Hepatocyte (in vitro differentiated cells): ENCODE measurements around the gene DDX10. TPM values are rescaled to one million over a fixed set of nuclear protein-coding genes. Genes with fewer than 3 reads are reported as not detected.

Experiments used
- DNase-seq: peaks from one replicate; pipeline ENCODE4 v3.0.0-alpha.2; 2016; ENCODE audit warnings: low spot score
- H2AFZ ChIP-seq: fragments of 200-600 bp; sonication (generic); 2 replicates; pipeline ENCODE4 v1.6.0; 2016; ENCODE audit warnings: antibody characterized with exemption, mild to moderate bottlenecking
- H3K27ac ChIP-seq: fragments of 200-600 bp; sonication (generic); 2 replicates; pipeline ENCODE4 v1.5.1; 2016; ENCODE audit warnings: mild to moderate bottlenecking
- H3K27me3 ChIP-seq: fragments of 200-600 bp; sonication (generic); 2 replicates; pipeline ENCODE4 v1.6.1; 2016
- H3K36me3 ChIP-seq: fragments of 200-600 bp; sonication (generic); replicated peaks from 2 replicates; pipeline ENCODE4 v1.5.1; 2016; ENCODE audit warnings: low read depth; ENCODE audit not compliant: insufficient read depth
- H3K4me1 ChIP-seq: fragments of 200-600 bp; sonication (generic); 2 replicates; pipeline ENCODE4 v1.5.1; 2016; ENCODE audit warnings: mild to moderate bottlenecking, moderate library complexity; ENCODE audit not compliant: insufficient read depth
- H3K4me2 ChIP-seq: fragments of 200-600 bp; sonication (generic); 2 replicates; pipeline ENCODE4 v1.6.0; 2016
- H3K4me3 ChIP-seq: fragments of 200-600 bp; sonication (generic); 2 replicates; pipeline ENCODE4 v1.5.1; 2016; ENCODE audit warnings: mild to moderate bottlenecking
- H3K79me2 ChIP-seq: fragments of 200-600 bp; sonication (generic); 2 replicates; pipeline ENCODE4 v1.6.0; 2017; ENCODE audit warnings: mild to moderate bottlenecking
- H3K9me2 ChIP-seq: fragments of 200-600 bp; sonication (generic); replicated peaks from 2 replicates; pipeline ENCODE4 v1.6.0; 2017; ENCODE audit warnings: mild to moderate bottlenecking; ENCODE audit not compliant: insufficient read depth
- H3K9me3 ChIP-seq: fragments of 200-600 bp; sonication (generic); 2 replicates; pipeline ENCODE4 v1.5.1; 2016; ENCODE audit warnings: low read depth, mild to moderate bottlenecking
- H4K20me1 ChIP-seq: fragments of 200-600 bp; sonication (generic); 2 replicates; pipeline ENCODE4 v1.6.0; 2016; ENCODE audit warnings: mild to moderate bottlenecking; ENCODE audit not compliant: insufficient read depth, poor library complexity, severe bottlenecking
- CTCF ChIP-seq: fragments of 200-600 bp; sonication (generic); IDR thresholded peaks from 2 replicates; pipeline ENCODE4 v1.5.1; 2016; ENCODE audit warnings: antibody characterized with exemption, mild to moderate bottlenecking; ENCODE audit not compliant: poor library complexity
- EZH2 ChIP-seq: fragments of 200-600 bp; sonication (generic); IDR thresholded peaks from 2 replicates; pipeline ENCODE4 v1.6.1; 2016; ENCODE audit warnings: antibody characterized with exemption, mild to moderate bottlenecking, borderline replicate concordance
- EZH2phosphoT487 ChIP-seq: fragments of 200-600 bp; sonication (generic); IDR thresholded peaks from one replicate; pipeline ENCODE4 v1.6.1; 2018; ENCODE audit warnings: antibody characterized with exemption, mild to moderate bottlenecking, low read depth, moderate library complexity; ENCODE audit not compliant: unreplicated experiment, severe bottlenecking
- WGBS: methylation state at CpG from one replicate; pipeline ENCODE4 v1.1.6; 2016; ENCODE audit warnings: low lambda C conversion rate; ENCODE audit errors: missing lambda C conversion rate; 5-methylcytosine and 5-hydroxymethylcytosine counted together
- polyA plus RNA-seq: library from polyadenylated mRNA; unstranded; fragments of >200 nt; fragmentation: Nextera tagmentation; extraction: Ambion mirVana; gene quantifications from 2 replicates; pipeline ENCODE4 v1.2.1, GENCODE V29; 2016
- total RNA-seq: library from RNA; depleted of rRNA; stranded (reverse); fragments of >200 nt; gene quantifications from 2 replicates; pipeline ENCODE4 v1.2.3, GENCODE V29; 2014

The DDX10 gene
- total and polyA plus RNA-seq, 2 experiments from 2014 or later: 9.6 to 13.9 TPM

- Histone ChIP-seq H3K4me2 (no peak overlapping the region), H4K20me1 (no peaks in the 10 kb centered on the region), H3K4me3 (no peak overlapping the region), H2AFZ (no peak overlapping the region), H3K9me3 (no peaks in the 10 kb centered on the region), H3K9me2 (no peaks in the 10 kb centered on the region), H3K4me1 (no peaks in the 10 kb centered on the region), H3K79me2 (no peaks in the 10 kb centered on the region), H3K36me3 (no peaks in the 10 kb centered on the region), H3K27me3 (no peaks in the 10 kb centered on the region), H3K27ac (no peak overlapping the region)
- DNase-seq: no peak
- WGBS: 100% methylated on average over 2 of the region's 2 CpGs
- no peak for TF ChIP-seq EZH2phosphoT487
- TF ChIP-seq CTCF: no peak
Measured at GRCh38 chr11:108933630-108934029, 268.8 kb downstream of the DDX10 start.

- TF ChIP-seq EZH2 (no peak), CTCF (no peak), EZH2phosphoT487 (no peak)
- no peaks in the 10 kb centered on the region for H3K9me3 ChIP-seq
- DNase-seq: no peak
- no peaks in the 10 kb centered on the region for H3K4me1 ChIP-seq
- H2AFZ ChIP-seq: no peak overlapping the region
- H4K20me1 ChIP-seq: no peaks in the 10 kb centered on the region
- no peak overlapping the region for H3K4me3 ChIP-seq
- no peak overlapping the region for H3K27ac ChIP-seq
- no peaks in the 10 kb centered on the region for H3K36me3 ChIP-seq
- H3K27me3 ChIP-seq: no peaks in the 10 kb centered on the region
- no peaks in the 10 kb centered on the region for H3K9me2 ChIP-seq
- H3K79me2 ChIP-seq: no peaks in the 10 kb centered on the region
- H3K4me2 ChIP-seq: no peak overlapping the region
Measured at GRCh38 chr11:108934289-108934688, 269.4 kb downstream of the DDX10 start.

GRCh38 chr11:108934696-108935095 is 269.8 kb downstream of the DDX10 start:
- Histone ChIP-seq H4K20me1 (no peaks in the 10 kb centered on the region), H3K4me2 (no peak overlapping the region), H3K36me3 (no peaks in the 10 kb centered on the region), H3K4me1 (no peaks in the 10 kb centered on the region), H3K4me3 (no peak overlapping the region), H3K9me2 (no peaks in the 10 kb centered on the region), H2AFZ (no peak overlapping the region), H3K9me3 (no peaks in the 10 kb centered on the region), H3K27me3 (no peaks in the 10 kb centered on the region), H3K27ac (no peak overlapping the region), H3K79me2 (no peaks in the 10 kb centered on the region)
- WGBS: 95% methylated on average over 7 of the region's 7 CpGs
- DNase-seq: no peak
- TF ChIP-seq CTCF: no peak
- no peak for TF ChIP-seq EZH2
- TF ChIP-seq EZH2phosphoT487: no peak

GRCh38 chr11:108937746-108938145 is 272.9 kb downstream of the DDX10 start:
- no peak overlapping the region for H2AFZ ChIP-seq
- WGBS: 56% methylated on average over 6 of the region's 6 CpGs
- no peak overlapping the region for H3K4me2 ChIP-seq
- no peaks in the 10 kb centered on the region for H3K79me2 ChIP-seq
- TF ChIP-seq EZH2phosphoT487 (no peak), EZH2 (no peak)
- no peaks in the 10 kb centered on the region for H3K9me3 ChIP-seq
- no peak for DNase-seq
- H3K36me3 ChIP-seq: no peaks in the 10 kb centered on the region
- no peaks in the 10 kb centered on the region for H3K27me3 ChIP-seq
- no peaks in the 10 kb centered on the region for H3K9me2 ChIP-seq
- H4K20me1 ChIP-seq: no peaks in the 10 kb centered on the region
- H3K27ac ChIP-seq: no peak overlapping the region
- H3K4me3 ChIP-seq: no peak overlapping the region
- no peaks in the 10 kb centered on the region for H3K4me1 ChIP-seq
